ENCODE measurements around the gene HERC4.

HERC4 gene

GRCh38 chr10:67965456-67965855 is 109.6 kb downstream of the HERC4 start:
- TF ChIP-seq CTCF (IDR thresholded peaks at IDR 0.05; ENCODE audit: low read depth, low read length), result no peak
- H3K4me3 ChIP-seq (ENCODE audit: low read depth, low read length), result no peak overlapping the region
- no peak for DNase-seq (ENCODE audit: low read depth, low spot score)
- in situ Hi-C loops (cut with HindIII; ENCODE audit: low sequenced_read_pairs), result no loop called here

DNA sequence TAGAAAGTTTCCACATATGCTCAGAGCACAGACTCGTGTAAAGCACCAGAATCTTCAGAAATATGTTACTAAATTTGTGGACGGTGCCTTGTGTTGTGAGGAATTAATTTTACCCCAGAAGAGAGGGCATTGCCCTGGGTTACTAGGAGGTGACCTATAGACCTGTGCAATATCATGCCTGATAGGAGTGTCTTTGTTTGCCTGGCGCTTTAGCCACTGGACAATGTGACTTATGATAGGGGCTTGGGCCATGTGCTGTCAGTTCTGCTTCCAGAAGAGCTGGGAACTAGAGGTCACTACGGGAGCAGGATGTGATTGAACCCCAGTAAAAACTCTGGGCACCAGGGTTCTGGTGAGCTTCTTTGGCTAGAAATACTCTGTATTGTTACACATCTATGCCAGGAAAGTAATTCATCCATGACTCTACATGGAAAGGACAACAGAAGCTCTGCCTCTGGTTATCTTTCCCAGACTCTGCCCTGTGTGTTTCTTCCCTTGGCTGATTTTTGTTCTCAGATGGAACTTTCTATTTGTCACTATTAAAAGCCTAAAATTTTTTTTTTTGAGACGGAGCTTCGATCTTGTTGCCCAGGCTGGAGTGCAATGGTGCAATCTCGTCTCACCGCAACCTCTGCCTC is 115.1 kb downstream of the HERC4 start:
- TF ChIP-seq CTCF (IDR thresholded peaks at IDR 0.05; ENCODE audit: low read depth, low read length), result no peak
- DNase-seq (ENCODE audit: low read depth, low spot score), result no peak
- in situ Hi-C loops (cut with HindIII; ENCODE audit: low sequenced_read_pairs), result no loop called here
- H3K4me3 ChIP-seq (ENCODE audit: low read depth, low read length), result no peak overlapping the region

DNA sequence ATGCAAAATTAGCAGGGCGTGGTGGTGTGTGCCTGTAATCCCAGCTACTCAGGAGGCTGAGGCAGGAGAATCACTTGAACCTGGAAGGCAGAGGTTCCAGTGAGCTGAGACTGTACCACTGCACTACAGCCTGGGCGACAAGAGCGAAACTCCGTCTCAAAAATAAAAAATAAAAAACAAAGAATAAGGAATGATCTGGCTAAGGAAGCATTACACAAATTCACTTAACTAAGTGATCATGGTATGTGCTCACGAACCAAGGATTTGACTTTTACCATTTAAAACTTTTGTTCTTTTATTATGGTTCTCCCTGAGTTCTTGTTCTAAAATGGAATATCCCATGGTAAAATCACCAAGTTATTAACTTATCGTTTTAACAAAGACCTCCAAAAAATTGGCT is 119.5 kb downstream of the HERC4 start:
- no peak overlapping the region for H3K4me3 ChIP-seq (ENCODE audit: low read depth, low read length)
- in situ Hi-C loops (cut with HindIII; ENCODE audit: low sequenced_read_pairs), result no loop called here
- TF ChIP-seq CTCF (IDR thresholded peaks at IDR 0.05; ENCODE audit: low read depth, low read length), result no peak
- no peak for DNase-seq (ENCODE audit: low read depth, low spot score)

DNA sequence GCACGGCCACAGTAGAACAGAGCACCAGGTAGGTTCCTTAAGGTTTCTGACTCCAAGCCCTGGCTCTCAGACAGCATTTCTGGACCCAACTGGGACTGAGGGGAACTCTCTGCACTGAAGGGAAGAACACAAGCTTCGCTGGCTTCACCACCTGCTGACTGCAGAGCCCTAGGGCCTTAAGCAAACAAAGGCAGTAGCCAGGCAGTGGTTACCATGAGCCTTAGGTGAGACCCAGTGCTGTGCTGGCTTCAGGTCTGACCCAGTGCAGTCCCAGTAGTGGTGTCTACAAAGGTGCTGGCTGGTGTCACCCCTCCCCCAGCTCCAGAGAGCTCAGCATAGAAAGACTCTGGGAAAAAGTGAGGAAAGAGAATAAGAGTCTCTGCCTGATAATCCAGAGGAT is 131.2 kb downstream of the HERC4 start:
- in situ Hi-C loops (cut with HindIII; ENCODE audit: low sequenced_read_pairs), result no loop called here
- H3K4me3 ChIP-seq (ENCODE audit: low read depth, low read length), result no peak overlapping the region
- no peak for DNase-seq (ENCODE audit: low read depth, low spot score)
- no peak for TF ChIP-seq CTCF (IDR thresholded peaks at IDR 0.05; ENCODE audit: low read depth, low read length)

- in situ Hi-C loops (cut with HindIII; ENCODE audit: low sequenced_read_pairs), result no loop called here
- no peak for TF ChIP-seq CTCF (IDR thresholded peaks at IDR 0.05; ENCODE audit: low read depth, low read length)
- no peak overlapping the region for H3K4me3 ChIP-seq (ENCODE audit: low read depth, low read length)
- DNase-seq (ENCODE audit: low read depth, low spot score), result no peak
These were observed 138.7 kb downstream of the HERC4 start for GRCh38 chr10:67936416-67936815.

DNA sequence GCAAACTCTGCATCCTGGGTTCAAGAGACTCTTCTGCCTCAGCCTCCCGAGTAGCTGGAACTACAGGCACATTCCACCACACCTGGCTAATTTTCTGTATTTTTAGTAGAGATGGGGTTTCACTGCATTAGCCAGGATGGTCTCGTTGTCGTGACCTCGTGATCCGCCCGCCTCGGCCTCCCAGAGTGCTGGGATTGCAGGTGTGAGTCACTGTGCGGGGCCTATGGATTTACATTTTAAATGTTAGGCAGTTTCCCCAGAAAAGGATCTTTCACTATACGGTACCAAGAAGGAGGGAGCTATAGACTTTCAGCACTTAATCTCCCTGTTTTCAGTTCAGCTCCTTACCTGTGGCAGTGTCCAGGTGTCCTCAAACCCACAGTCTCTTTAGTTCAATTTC is 139.9 kb downstream of the HERC4 start:
- no peak overlapping the region for H3K4me3 ChIP-seq (ENCODE audit: low read depth, low read length)
- in situ Hi-C loops (cut with HindIII; ENCODE audit: low sequenced_read_pairs), result no loop called here
- no peak for DNase-seq (ENCODE audit: low read depth, low spot score)
- no peak for TF ChIP-seq CTCF (IDR thresholded peaks at IDR 0.05; ENCODE audit: low read depth, low read length)

GRCh38 chr10:67934336-67934735 is 140.7 kb downstream of the HERC4 start:
- H3K4me3 ChIP-seq (ENCODE audit: low read depth, low read length), result no peak overlapping the region
- no peak for TF ChIP-seq CTCF (IDR thresholded peaks at IDR 0.05; ENCODE audit: low read depth, low read length)
- in situ Hi-C loops (cut with HindIII; ENCODE audit: low sequenced_read_pairs), result no loop called here
- no peak for DNase-seq (ENCODE audit: low read depth, low spot score)

Measured in astrocyte of the spinal cord (primary cell).